GM12865 (cell line): ENCODE measurements around the gene TACR2.
"Not testable (repeated sequence)": the region's sequence is repeated elsewhere in the genome, so short reads cannot be mapped to it uniquely, and the experiment has no call there.

Source experiments
- DNase-seq: peaks from one replicate; pipeline ENCODE4 v3.0.0; 2010; ENCODE audit warnings: low read depth
- H3K4me3 ChIP-seq: 2 replicates; pipeline ENCODE4 v1.5.1; 2011; ENCODE audit warnings: mild to moderate bottlenecking, low read depth, low read length, control low read depth
- CTCF ChIP-seq: IDR thresholded peaks from 2 replicates; pipeline ENCODE4 v1.5.1; 2011; ENCODE audit warnings: low read length, control low read depth, low read depth, inconsistent platforms; ENCODE audit not compliant: insufficient read depth; ENCODE audit errors: missing control alignments

The TACR2 gene

GRCh38 chr10:69456880-69457693 lies 40.4 kb upstream of the TACR2 start:
- TF ChIP-seq CTCF = no peak
- no peak for DNase-seq
- H3K4me3 ChIP-seq = no peak overlapping the region

- no peak for TF ChIP-seq CTCF
- no peak overlapping the region for H3K4me3 ChIP-seq
- DNase-seq = no peak
These were observed 38.5 kb upstream of the TACR2 start for GRCh38 chr10:69455006-69455763.

- no peak for DNase-seq
- H3K4me3 ChIP-seq = no peak overlapping the region
- no peak for TF ChIP-seq CTCF
These were observed 37.1 kb upstream of the TACR2 start for GRCh38 chr10:69453795-69454194.

GRCh38 chr10:69452676-69453415 lies 36.1 kb upstream of the TACR2 start:
- TF ChIP-seq CTCF = no peak
- no peak overlapping the region for H3K4me3 ChIP-seq
- no peak for DNase-seq

GRCh38 chr10:69451784-69452251 lies 35.1 kb upstream of the TACR2 start:
- H3K4me3 ChIP-seq = peak overlapping the region; percentile 62
- no peak for DNase-seq
- no peak for TF ChIP-seq CTCF

- peak; percentile 90 for DNase-seq
- H3K4me3 ChIP-seq = peak within 1 kb of the TSS; percentile 62
- TF ChIP-seq CTCF = no peak
These were observed 34.6 kb upstream of the TACR2 start, which contains the start of gene TSPAN15 for GRCh38 chr10:69451209-69451783. Gene TSPAN15, plus strand, starts transcription at chr10:69451465. Its CDS starts 130 bp downstream, at chr10:69451595.

GRCh38 chr10:69450395-69450794 lies 33.7 kb upstream of the TACR2 start:
- DNase-seq, H3K4me3 ChIP-seq: not testable (repeated sequence)
